ENCODE results near the gene FLRT2. TPM values are rescaled to one million over a fixed set of nuclear protein-coding genes. Genes with fewer than 3 reads are reported as not detected.
A peak's percentile ranks its signal among the peaks of the same experiment; 100 is the strongest.

Gene FLRT2
- total and polyA plus RNA-seq, 4 donors = 0.46 to 91.4 (median 14.0) TPM

DNA sequence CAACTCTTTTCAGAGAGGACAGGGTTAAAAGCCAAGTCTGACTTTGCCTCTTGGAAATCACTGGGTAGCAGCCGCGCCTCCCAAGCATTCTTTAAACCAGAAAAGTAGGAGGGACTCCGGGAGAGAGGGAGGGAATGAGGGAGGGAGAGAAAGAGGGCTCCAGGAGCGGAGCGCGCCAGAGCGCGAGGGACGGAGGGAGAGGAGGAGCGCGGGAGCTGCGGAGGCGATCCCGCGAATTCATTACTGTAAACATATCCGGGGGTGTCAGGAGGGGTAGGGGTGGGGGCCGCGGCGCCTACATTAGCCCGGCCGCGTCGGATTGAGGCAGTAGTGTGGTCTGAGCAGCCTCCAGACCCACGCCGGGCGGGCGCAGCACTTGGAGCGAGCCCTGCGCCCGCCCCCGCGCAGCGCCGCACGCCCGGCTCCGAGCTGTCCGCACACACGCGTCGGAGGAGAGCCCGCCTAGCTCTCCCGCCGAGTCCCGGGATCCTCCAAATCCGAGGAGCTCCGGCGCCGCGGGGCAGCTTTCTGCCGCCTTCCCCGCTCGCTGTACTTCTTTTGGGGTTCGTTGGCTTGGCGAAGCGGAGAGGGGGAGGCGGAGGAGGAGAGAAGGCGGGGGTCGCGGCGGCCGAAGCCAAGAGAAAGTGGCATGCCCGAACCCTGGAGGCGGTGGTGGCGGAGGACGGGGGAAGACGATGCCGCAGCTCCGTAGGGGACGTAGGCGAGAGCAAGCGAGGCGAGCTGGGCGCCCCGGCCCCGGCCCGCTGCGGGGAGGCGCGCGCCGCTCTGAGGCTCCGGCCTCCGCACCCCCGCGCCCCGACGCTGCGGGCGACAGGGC lies 3.3 kb downstream of the FLRT2 start:
- ATAC-seq (ENCODE audit: low FRiP score) (peak; percentile 71), DNase-seq (peak; percentile 66 to 82)
- H3K27ac ChIP-seq (ENCODE audit: low read depth in 1 of 2, low read length in 2 of 2) = no peak overlapping the region
- H3K27me3 ChIP-seq (ENCODE audit: control insufficient read depth in 1 of 2, insufficient read depth in 2 of 2, low read length in 1 of 2) = no peaks in the 10 kb centered on the region
- H3K4me1 ChIP-seq (ENCODE audit: control insufficient read depth in 1 of 2, insufficient read depth in 2 of 2, low read length in 2 of 2) = no peaks in the 10 kb centered on the region
- intact Hi-C loops (cut with DNase I) = loop anchor here in 1 of 2 donors (10.0 kb wide), 1 partner anchor 338 kb away; no protein-coding TSS in a partner anchor
- peak overlapping the region; percentile 53 to 57 for H3K4me3 ChIP-seq (ENCODE audit: low read length in 2 of 2)
- WGBS, 2 donors = 1% methylated on average over 79 to 90 of the region's 90 CpGs
- no peaks in the 10 kb centered on the region for H3K9me3 ChIP-seq (ENCODE audit: control insufficient read depth, low read length)
- H3K36me3 ChIP-seq (ENCODE audit: control insufficient read depth in 1 of 2, insufficient read depth in 2 of 2, low read length in 1 of 2) = no peaks in the 10 kb centered on the region

DNA sequence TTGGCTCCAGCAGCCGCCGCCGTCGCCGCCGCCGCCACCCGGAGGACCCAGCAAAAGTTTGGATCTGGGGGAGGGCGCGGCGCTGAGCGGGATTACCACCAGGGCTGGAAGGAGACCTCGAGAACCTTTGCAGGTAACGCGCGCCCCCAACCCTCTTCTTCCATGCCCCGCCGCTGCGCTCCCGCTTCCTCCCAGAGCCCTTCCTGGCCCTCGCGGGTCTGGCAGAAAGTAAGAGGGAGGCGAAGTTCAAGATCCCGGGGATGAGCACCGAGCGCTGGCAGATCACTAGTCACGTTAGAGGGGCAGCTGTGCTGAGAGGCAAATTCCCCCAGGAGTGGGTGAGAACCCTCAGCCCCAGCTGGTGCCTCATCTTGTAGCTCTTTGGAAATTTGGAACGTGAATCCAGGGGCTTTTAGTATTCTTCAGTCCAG lies 3.9 kb downstream of the FLRT2 start:
- H3K4me1 ChIP-seq (ENCODE audit: control insufficient read depth in 1 of 2, insufficient read depth in 2 of 2, low read length in 2 of 2) = no peaks in the 10 kb centered on the region
- peak overlapping the region; percentile 53 to 57 for H3K4me3 ChIP-seq (ENCODE audit: low read length in 2 of 2)
- no peaks in the 10 kb centered on the region for H3K27me3 ChIP-seq (ENCODE audit: control insufficient read depth in 1 of 2, insufficient read depth in 2 of 2, low read length in 1 of 2)
- DNase-seq (peak; percentile 49 to 75), ATAC-seq (ENCODE audit: low FRiP score) (no peak)
- H3K27ac ChIP-seq (ENCODE audit: low read depth in 1 of 2, low read length in 2 of 2) = no peak overlapping the region
- no peaks in the 10 kb centered on the region for H3K9me3 ChIP-seq (ENCODE audit: control insufficient read depth, low read length)
- WGBS, 2 donors = 0 to 1% methylated on average over 12 to 28 of the region's 28 CpGs
- intact Hi-C loops (cut with DNase I) = loop anchor here in 1 of 2 donors (10.0 kb wide), 1 partner anchor 339 kb away; no protein-coding TSS in a partner anchor
- H3K36me3 ChIP-seq (ENCODE audit: control insufficient read depth in 1 of 2, insufficient read depth in 2 of 2, low read length in 1 of 2) = no peaks in the 10 kb centered on the region

DNA sequence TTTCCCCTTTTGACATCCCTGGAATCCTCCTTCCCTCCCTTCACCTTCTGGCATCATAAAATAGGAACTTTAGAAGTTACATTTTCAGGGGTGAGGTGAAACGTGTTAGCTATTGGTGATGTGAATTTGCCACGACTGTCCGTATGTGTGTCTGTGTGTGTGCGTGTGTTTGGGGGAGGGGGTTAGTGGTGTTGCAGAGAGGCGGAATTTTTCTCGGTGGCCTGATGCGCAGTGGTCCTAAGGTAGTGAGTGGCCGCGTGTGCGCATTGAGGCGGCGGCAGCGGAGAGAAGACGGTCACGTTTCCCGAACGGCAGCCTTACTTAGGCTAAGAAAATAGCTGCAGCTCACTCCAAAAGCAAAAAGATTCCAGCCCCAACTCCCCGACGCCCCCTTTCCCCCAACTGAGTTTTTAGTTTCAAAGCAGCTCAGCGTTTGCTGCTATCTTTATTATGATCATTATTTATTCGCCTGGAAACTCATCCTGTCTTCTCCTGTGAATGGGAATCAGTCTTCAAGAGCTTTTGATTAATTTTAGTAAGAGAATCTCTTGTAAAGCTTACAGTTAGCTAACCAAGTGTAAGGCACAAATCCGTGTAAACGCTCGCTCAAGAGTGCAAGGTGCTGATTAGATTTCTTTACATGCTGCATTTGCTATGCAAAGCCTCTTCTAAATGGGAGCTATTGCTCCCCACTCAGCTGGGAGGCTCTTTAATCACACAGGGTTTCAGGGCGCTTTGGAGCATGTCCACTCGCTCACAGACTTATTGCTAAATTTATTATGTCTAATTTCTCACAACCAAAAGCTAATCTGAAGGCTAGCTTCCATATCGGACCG lies 4.7 kb downstream of the FLRT2 start:
- Histone ChIP-seq H3K36me3 (ENCODE audit: control insufficient read depth in 1 of 2, insufficient read depth in 2 of 2, low read length in 1 of 2) (no peaks in the 10 kb centered on the region), H3K9me3 (ENCODE audit: control insufficient read depth, low read length) (no peaks in the 10 kb centered on the region), H3K4me1 (ENCODE audit: control insufficient read depth in 1 of 2, insufficient read depth in 2 of 2, low read length in 2 of 2) (no peaks in the 10 kb centered on the region), H3K27ac (ENCODE audit: low read depth in 1 of 2, low read length in 2 of 2) (no peak overlapping the region), H3K27me3 (ENCODE audit: control insufficient read depth in 1 of 2, insufficient read depth in 2 of 2, low read length in 1 of 2) (no peaks in the 10 kb centered on the region), H3K4me3 (ENCODE audit: low read length in 2 of 2) (peak overlapping the region in 1 of 2 donors; percentile 53)
- ATAC-seq (ENCODE audit: low FRiP score) (no peak), DNase-seq (no peak)
- WGBS, 2 donors = 16 to 18% methylated on average over 28 of the region's 28 CpGs
- intact Hi-C loops (cut with DNase I) = loop anchor here in 1 of 2 donors (10.0 kb wide), 1 partner anchor 340 kb away; no protein-coding TSS in a partner anchor

DNA sequence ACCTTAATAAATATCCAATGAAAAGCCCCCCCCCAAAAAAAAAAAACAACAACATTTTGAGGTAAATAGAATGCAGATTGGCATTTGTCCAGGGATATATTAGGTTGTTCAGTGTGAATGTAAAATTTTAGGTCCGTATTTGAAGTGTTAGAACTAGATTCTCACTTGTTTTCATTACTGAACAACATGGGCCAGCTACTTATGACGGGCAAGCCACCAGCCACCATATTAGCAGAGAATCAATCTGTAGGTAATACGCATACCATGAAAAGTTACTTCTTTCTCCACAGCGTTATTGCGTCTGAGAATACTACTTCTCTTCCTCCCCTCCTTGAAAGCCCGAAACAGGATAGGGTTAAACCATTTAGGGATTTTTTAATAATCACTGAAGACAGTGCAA lies 5.4 kb downstream of the FLRT2 start:
- H3K27ac ChIP-seq (ENCODE audit: low read depth in 1 of 2, low read length in 2 of 2) = no peak overlapping the region
- WGBS, 2 donors = 79 to 84% methylated on average over 6 of the region's 6 CpGs
- intact Hi-C loops (cut with DNase I) = loop anchor here in 1 of 2 donors (10.0 kb wide), 1 partner anchor 341 kb away; no protein-coding TSS in a partner anchor
- no peak for ATAC-seq (ENCODE audit: low FRiP score)
- no peaks in the 10 kb centered on the region for H3K4me1 ChIP-seq (ENCODE audit: control insufficient read depth in 1 of 2, insufficient read depth in 2 of 2, low read length in 2 of 2)
- no peak overlapping the region for H3K4me3 ChIP-seq (ENCODE audit: low read length in 2 of 2)
- DNase-seq = no peak
- H3K36me3 ChIP-seq (ENCODE audit: control insufficient read depth in 1 of 2, insufficient read depth in 2 of 2, low read length in 1 of 2) = no peaks in the 10 kb centered on the region
- H3K27me3 ChIP-seq (ENCODE audit: control insufficient read depth in 1 of 2, insufficient read depth in 2 of 2, low read length in 1 of 2) = no peaks in the 10 kb centered on the region
- no peaks in the 10 kb centered on the region for H3K9me3 ChIP-seq (ENCODE audit: control insufficient read depth, low read length)

DNA sequence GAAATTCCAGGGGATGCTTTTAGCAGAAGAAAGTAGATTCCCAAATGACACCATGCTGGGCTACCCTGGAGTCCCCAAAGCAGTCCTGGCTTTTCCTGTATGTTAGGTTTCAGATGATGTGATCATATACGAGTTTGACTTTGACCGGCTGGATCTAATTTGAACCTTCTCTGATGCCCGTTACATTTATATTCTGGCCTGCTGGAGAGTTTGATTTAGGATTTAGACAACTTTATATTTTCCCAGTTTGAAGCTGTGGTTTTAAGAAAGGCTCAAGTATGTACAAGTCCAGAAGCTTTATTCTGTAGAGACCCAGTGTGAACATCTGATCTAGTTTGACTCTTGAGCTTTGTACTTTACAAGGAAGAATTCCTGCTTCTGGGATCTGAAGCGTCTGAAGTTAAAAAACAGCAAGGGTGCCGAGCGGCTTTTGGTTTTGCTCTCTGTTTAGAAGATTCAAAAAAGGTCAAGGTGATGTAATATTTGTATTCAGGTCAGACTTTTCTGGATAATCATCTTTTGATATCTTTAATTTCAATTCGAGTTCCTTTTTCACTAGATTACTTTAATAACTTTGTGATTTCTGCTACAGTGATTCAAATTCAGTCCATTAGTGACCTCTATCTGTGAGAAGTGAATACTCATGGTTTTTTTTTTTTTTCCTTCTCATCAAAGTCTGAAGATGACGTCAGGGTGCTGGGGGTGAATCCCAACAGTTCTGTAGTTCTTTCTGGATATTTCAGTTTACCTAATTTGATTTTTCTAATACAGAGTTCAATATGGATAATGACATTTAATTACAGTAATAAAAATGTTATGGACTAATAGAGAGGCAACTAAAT lies 6.3 kb downstream of the FLRT2 start:
- H3K27me3 ChIP-seq (ENCODE audit: control insufficient read depth in 1 of 2, insufficient read depth in 2 of 2, low read length in 1 of 2) = no peaks in the 10 kb centered on the region
- ATAC-seq (ENCODE audit: low FRiP score) = peak; percentile 40
- no peak overlapping the region for H3K4me3 ChIP-seq (ENCODE audit: low read length in 2 of 2)
- H3K4me1 ChIP-seq (ENCODE audit: control insufficient read depth in 1 of 2, insufficient read depth in 2 of 2, low read length in 2 of 2) = no peaks in the 10 kb centered on the region
- DNase-seq = no peak
- H3K27ac ChIP-seq (ENCODE audit: low read depth in 1 of 2, low read length in 2 of 2) = no peak overlapping the region
- H3K36me3 ChIP-seq (ENCODE audit: control insufficient read depth in 1 of 2, insufficient read depth in 2 of 2, low read length in 1 of 2) = no peaks in the 10 kb centered on the region
- no peaks in the 10 kb centered on the region for H3K9me3 ChIP-seq (ENCODE audit: control insufficient read depth, low read length)
- intact Hi-C loops (cut with DNase I) = loop anchor here in 1 of 2 donors (10.0 kb wide), 1 partner anchor 341 kb away; no protein-coding TSS in a partner anchor
- 8 to 13% methylated on average over 8 of the region's 8 CpGs for WGBS, 2 donors

DNA sequence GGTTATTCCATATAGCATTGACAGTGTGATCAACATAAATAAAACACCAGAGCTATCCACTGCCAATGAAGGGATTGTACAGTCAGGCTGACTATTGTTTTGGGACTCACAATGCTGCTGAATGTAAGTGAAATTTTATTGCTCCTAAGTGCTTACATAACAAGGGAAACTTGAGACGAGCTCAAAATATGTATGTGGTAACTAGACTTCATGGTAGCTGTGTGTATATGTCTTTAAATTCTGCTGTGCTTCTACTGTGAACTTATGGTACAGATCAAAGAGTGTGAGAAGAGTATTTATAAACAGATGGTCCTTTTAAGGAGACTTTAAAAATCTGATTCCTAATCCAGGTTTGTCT lies 6.9 kb downstream of the FLRT2 start:
- H3K4me3 ChIP-seq (ENCODE audit: low read length in 2 of 2) = no peak overlapping the region
- WGBS, 2 donors = 64 to 74% methylated on average over 1 of the region's 1 CpG
- DNase-seq = no peak

DNA sequence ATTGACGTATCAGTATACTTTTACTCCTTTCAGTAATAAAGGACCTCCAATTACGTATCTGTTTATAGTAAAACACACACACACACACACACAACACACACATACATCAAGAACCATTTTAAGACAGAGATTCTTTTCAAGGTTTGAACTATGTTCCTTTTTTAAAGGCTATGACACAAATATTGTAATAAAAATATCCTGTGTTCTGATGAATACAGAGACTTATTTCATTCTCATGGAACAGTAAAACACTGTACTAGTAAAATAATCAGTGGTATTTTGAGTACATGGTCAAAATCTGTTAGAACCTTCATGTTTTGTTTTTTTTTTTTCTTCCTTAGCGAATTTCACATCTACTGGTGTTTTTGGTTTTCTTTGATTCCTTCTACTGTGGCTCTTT lies 7.6 kb downstream of the FLRT2 start:
- Histone ChIP-seq H3K4me1 (ENCODE audit: control insufficient read depth in 1 of 2, insufficient read depth in 2 of 2, low read length in 2 of 2) (no peaks in the 10 kb centered on the region), H3K9me3 (ENCODE audit: control insufficient read depth, low read length) (no peaks in the 10 kb centered on the region), H3K4me3 (ENCODE audit: low read length in 2 of 2) (no peak overlapping the region), H3K27ac (ENCODE audit: low read depth in 1 of 2, low read length in 2 of 2) (no peak overlapping the region), H3K36me3 (ENCODE audit: control insufficient read depth in 1 of 2, insufficient read depth in 2 of 2, low read length in 1 of 2) (no peaks in the 10 kb centered on the region), H3K27me3 (ENCODE audit: control insufficient read depth in 1 of 2, insufficient read depth in 2 of 2, low read length in 1 of 2) (no peaks in the 10 kb centered on the region)
- DNase-seq = no peak
- intact Hi-C loops (cut with DNase I) = loop anchor here in 1 of 2 donors (10.0 kb wide), 1 partner anchor 343 kb away; no protein-coding TSS in a partner anchor
- WGBS, 2 donors = 85 to 90% methylated on average over 3 of the region's 3 CpGs
- ATAC-seq (ENCODE audit: low FRiP score) = no peak

More for the DNA sequence above, 6.9 kb downstream of the FLRT2 start:
- H3K27me3 ChIP-seq (ENCODE audit: control insufficient read depth in 1 of 2, insufficient read depth in 2 of 2, low read length in 1 of 2) = no peaks in the 10 kb centered on the region
- no peaks in the 10 kb centered on the region for H3K4me1 ChIP-seq (ENCODE audit: control insufficient read depth in 1 of 2, insufficient read depth in 2 of 2, low read length in 2 of 2)
- intact Hi-C loops (cut with DNase I) = loop anchor here in 1 of 2 donors (10.0 kb wide), 1 partner anchor 342 kb away; no protein-coding TSS in a partner anchor
- no peaks in the 10 kb centered on the region for H3K36me3 ChIP-seq (ENCODE audit: control insufficient read depth in 1 of 2, insufficient read depth in 2 of 2, low read length in 1 of 2)
- no peak for ATAC-seq (ENCODE audit: low FRiP score)
- H3K9me3 ChIP-seq (ENCODE audit: control insufficient read depth, low read length) = no peaks in the 10 kb centered on the region
- no peak overlapping the region for H3K27ac ChIP-seq (ENCODE audit: low read depth in 1 of 2, low read length in 2 of 2)

DNA sequence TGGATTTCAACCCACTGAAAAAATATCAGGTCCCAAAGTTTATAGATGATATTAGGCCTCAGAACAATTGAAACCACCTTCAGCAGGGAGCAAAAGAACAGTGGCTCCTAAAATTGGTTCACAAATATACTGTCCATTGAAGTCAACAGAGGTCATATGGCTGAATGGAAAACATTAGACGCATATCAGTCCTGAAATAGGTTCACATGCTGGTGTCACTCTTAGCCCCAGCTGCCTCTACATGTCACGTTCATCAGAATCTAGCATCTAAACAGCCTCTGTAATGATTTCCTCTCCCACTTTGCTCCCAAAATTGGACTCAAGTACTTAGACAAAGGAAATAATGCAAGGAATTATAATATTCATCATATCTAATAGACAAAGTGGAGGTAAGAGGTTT lies 8.7 kb downstream of the FLRT2 start:
- H3K27ac ChIP-seq (ENCODE audit: low read depth in 1 of 2, low read length in 2 of 2) = no peak overlapping the region
- 88 to 93% methylated on average over 2 of the region's 2 CpGs for WGBS, 2 donors
- no peaks in the 10 kb centered on the region for H3K27me3 ChIP-seq (ENCODE audit: control insufficient read depth in 1 of 2, insufficient read depth in 2 of 2, low read length in 1 of 2)
- H3K4me1 ChIP-seq (ENCODE audit: control insufficient read depth in 1 of 2, insufficient read depth in 2 of 2, low read length in 2 of 2) = no peaks in the 10 kb centered on the region
- H3K4me3 ChIP-seq (ENCODE audit: low read length in 2 of 2) = no peak overlapping the region
- DNase-seq (no peak), ATAC-seq (ENCODE audit: low FRiP score) (no peak)
- intact Hi-C loops (cut with DNase I) = loop anchor here in 1 of 2 donors (10.0 kb wide), 1 partner anchor 344 kb away; no protein-coding TSS in a partner anchor
- H3K36me3 ChIP-seq (ENCODE audit: control insufficient read depth in 1 of 2, insufficient read depth in 2 of 2, low read length in 1 of 2) = no peaks in the 10 kb centered on the region
- no peaks in the 10 kb centered on the region for H3K9me3 ChIP-seq (ENCODE audit: control insufficient read depth, low read length)
